GM11168 (cell line): Measurements from ENCODE around the gene VIP.

ENCODE experiments used
- in situ Hi-C: fragments of 300-500 bp; cut with MboI; formaldehyde crosslinking; loops from one replicate; pipeline ENCODE4 v1.12.0; 2022; ENCODE audit warnings: low sequenced_read_pairs; ENCODE audit not compliant: unreplicated experiment

VIP gene

DNA sequence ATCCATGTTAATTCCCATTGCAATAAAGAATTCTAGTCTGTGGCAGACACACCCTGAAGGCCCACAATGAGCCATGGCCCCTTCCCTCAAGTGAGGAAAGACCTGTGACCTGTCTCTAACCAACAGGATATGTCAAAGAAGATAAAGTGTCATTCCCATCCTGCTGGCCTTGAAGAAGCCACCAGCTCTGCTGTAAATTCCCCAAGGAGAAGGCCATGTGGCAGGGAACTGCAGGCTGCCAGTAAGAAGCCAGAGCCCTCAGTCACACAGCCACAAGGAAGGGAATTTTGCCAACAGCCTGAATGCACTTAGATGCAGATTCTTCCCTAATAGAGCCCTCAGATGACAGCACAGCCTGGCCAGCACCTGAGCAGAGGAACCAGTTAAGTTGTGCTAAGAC lies 24.8 kb downstream of the VIP start:
- in situ Hi-C loops, result no loop called here

DNA sequence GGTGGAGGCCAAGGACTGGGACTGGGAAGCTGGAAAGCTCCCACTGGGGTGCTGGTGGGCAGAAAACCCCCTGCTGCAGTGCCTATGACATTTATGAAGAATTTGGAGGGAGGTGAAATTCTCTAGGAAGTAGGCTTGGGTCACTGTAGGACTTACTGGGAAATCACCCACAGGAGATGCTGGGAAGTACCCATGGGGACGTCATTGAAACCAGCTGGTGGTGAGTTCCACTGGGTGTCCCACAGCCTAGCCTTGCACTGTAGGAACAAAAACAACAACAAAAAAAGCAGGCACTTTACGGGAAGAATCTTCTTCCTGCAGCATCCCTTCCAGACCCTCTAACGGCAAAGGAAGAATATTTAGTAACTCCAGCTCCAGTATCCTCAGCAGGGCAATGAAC lies 26.2 kb downstream of the VIP start:
- in situ Hi-C loops, result no loop called here

DNA sequence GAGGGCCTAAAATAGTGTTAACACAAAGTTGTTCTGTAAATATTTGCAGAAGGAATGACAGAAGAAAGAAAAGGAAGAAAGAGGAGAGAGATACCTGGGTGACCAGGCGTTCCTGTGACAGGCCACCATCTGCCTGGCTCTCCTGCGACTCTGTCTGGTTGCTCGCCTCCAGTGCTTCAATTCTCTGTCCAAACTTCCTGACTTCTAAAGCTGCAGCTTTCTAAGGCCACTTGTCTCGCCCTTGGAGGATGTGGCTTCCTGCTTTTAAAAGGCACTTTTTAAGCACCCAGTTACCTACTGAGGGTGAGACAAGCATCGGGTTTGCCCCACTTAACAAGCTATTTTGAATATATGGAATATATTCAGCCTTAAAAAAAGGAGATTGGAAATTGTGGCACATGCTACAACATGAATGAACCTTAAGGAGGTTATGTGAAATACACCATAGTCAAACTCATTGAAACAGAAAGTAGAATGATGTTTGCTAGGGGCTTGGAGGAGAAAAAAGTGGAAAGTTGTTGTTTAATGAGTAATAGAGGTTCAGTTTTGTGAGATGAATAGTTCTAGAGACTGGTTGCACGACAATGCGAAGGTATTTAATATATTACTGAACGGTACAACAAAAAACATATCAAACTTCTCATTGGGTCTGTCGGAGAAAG lies 32.8 kb downstream of the VIP start:
- in situ Hi-C loops, result no loop called here

DNA sequence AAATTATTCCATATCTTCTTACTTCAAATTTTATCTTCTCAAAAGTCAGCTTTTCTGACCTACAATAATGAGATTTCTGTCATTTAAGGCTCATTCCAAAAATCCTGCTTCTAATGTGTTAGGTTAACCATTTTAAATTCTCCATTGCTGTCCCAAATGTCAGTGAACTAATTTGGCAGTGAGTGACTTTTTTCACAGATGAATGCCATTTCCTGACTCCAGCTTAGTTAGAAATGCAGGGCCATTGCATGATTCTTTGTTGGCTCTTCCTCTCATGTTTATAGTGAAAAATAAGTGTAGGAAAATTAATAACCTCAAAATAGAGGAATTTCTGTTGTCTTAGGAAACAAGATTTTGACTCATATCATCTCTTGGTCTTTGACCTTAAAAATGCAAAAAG lies 44.1 kb downstream of the VIP start:
- in situ Hi-C loops, result no loop called here

DNA sequence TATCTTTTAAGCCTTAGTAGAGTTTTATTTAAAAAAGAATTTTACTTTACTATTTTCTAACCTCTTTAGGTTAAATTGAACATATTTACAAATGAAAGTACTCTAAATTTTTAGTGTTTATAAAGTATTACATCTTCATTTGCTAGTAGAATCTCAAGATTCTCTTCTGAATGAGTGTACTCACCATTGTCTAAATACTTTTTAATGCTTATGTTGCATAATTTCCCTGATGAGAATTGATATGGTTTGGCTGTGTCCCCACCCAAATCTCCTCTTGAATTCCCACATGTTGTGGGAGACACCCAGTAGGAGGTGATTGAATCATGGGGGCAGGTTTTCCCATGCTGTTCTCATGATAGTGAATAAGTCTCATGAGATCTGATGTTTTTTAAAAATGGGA lies 53.6 kb downstream of the VIP start:
- in situ Hi-C loops, result no loop called here
